CD4-positive, alpha-beta T cell treated with Interferon alpha-2 for 1 hour (primary cell): ENCODE results near the gene TMEM270.
"Not testable (repeated sequence)": the region's sequence is repeated elsewhere in the genome, so short reads cannot be mapped to it uniquely, and the experiment has no call there.

ENCODE experiments used
- DNase-seq, 2 donors: peaks; one replicate each; pipeline ENCODE4 v3.0.0-alpha.2; 2020 to 2022

TMEM270 gene

DNA sequence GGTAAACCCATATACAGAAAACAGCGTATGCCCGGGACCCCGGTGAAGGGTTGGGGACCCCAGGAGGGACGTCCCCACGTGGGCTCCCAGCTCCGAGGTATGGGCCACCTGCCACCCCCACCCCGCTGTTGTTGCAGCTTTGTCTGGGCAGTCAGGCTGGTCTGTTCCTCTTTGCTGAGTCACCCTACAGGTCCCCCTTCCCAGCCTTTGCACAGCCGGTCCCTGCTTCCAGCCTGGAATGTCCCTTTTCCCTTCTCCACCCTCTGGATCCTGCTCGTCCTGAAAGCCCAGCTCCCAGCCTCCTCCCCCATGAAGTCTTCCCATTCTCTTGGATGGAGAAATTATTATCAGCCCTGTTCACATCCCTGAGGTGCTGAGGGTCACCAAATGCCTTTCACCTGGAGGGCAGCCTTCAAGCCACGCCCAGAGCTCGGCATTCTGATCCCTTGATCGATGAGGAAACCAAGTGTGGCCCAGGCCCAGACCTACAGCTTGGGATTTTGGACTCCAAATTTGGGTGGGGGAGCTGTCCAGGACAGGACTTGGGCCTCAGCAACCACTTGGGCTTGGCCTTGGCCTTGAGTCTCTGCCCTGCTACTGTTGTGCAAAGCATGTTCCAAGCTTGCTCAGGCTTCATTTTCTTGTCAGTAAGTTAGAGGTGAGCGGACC, 27.6 kb upstream of the TMEM270 start:
- no peak for DNase-seq

- no peak for DNase-seq
Measured at GRCh38 chr7:73834626-73835191, 26.2 kb upstream of the TMEM270 start.

GRCh38 chr7:73837167-73837566, 23.8 kb upstream of the TMEM270 start:
- DNase-seq = not testable (repeated sequence)

GRCh38 chr7:73838642-73839041, 22.3 kb upstream of the TMEM270 start:
- DNase-seq = no peak

GRCh38 chr7:73839290-73839689, 21.7 kb upstream of the TMEM270 start:
- no peak for DNase-seq

- DNase-seq = no peak
Measured at GRCh38 chr7:73839743-73840714, 20.9 kb upstream of the TMEM270 start.

- DNase-seq = no peak
Measured at GRCh38 chr7:73840715-73841379, 20.1 kb upstream of the TMEM270 start.

DNA sequence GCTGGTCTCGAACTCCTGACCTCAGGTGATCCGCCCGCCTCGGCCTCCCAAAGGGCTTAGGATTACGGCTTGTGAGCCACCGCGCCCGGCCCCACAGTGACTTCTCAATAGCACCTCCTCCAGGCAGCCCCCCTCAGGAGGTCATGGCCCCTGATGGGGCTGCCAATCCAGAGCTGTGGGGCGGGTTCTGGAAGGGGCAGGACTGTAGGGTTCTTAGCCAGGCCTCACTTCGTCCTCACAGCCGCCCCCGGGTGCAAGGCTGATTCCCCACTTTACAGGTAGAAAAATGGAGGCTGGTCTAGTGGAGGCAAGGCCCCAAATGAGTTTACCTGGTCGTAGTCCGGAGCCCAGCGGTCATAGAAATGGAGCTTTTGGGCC, 19.3 kb upstream of the TMEM270 start:
- DNase-seq = no peak

GRCh38 chr7:73842067-73842976, 18.6 kb upstream of the TMEM270 start, which contains the start of gene METTL27:
TSS of gene METTL27 (minus strand) at chr7:73842516. CDS start at chr7:73842140, 376 bp downstream.
- DNase-seq = peak; percentile 91 to 93

GRCh38 chr7:73844131-73844547, 16.8 kb upstream of the TMEM270 start:
- DNase-seq = no peak

DNA sequence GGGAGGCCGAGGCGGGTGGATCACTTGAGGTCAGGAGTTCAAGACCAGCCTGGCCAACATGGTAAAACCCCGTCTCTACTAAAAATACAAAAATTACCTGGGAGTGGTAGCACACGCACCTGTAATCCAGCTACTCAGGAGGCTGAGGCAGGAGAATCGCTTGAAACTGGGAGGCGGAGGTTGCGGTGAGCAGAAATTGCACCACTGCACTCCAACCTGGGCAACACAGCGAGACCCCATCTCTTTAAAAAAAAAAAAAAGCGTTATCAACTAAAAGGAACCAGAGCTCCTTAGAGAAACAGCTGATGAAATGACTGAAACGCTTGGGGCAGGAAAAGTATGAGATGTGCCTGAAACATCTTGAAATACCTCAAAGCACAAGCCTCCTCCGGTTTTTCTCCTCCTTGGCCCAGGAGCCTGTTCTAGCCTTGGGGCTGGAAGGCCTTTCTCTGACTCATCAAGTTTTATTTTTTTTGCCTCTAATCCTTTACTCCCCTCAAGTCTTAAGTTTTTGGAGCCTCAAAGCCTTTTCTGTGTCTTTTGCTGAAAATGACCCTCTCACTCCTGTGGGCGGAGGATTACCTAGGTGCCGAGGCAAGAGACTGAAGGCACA, 16.0 kb upstream of the TMEM270 start:
- DNase-seq = no peak

GRCh38 chr7:73845701-73846195, 15.2 kb upstream of the TMEM270 start:
- peak; percentile 11 to 50 for DNase-seq

- no peak for DNase-seq
Measured at GRCh38 chr7:73847941-73848723, 12.8 kb upstream of the TMEM270 start.

- peak in 1 of 2 donors; percentile 23 for DNase-seq
Measured at GRCh38 chr7:73850781-73851207, 10.2 kb upstream of the TMEM270 start.

- peak in 1 of 2 donors; percentile 18 for DNase-seq
Measured at GRCh38 chr7:73851410-73852338, 9.3 kb upstream of the TMEM270 start.

DNA sequence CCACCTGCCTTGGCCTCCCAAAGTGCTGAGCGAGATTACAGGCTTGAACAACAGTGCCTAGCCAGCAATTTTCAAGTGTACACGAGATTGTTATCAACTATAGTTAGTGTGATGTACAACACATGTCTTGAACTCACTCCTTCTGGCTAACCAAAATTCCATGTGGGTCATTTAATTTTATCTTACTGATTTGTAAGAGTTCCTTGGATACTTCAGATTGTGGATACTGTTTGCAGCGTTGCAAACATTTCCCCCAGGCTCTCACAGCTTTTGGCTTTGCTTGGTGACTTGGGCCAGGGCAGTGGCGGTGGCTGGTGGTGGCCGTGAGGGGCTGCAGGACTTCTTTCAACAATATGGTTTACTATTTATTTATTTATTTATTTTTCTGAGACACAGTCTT, 8.5 kb upstream of the TMEM270 start:
- DNase-seq = no peak

GRCh38 chr7:73856941-73857340, 4.0 kb upstream of the TMEM270 start:
- no peak for DNase-seq

GRCh38 chr7:73858807-73859206, 2.2 kb upstream of the TMEM270 start:
- DNase-seq = no peak

DNA sequence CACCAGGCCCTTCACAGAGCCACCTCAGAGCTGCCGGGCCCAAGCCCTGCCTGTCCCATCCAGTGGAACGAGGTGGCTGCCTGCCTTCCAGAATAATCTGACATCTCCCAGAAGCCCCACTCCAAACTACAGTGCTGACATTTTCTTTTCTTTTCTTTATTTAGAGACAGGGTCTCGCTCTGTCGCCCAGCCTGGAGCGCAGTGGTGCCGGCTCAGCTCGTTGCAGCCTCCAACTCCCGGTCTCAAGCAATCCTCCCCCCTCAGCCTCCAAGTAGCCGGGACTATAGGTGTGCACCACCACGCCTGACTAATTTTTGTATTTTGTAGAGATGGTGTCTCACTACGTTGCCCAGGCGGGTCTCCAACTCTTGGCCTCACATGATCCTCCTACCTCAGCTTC, 346 bp downstream of the TMEM270 start:
- no peak for DNase-seq
